Gastrocnemius medialis (tissue), 4 donors: ENCODE results near the gene DDX28. TPM values are rescaled to one million over a fixed set of nuclear protein-coding genes. Genes with fewer than 3 reads are reported as not detected.

Experiments
- ATAC-seq, 2 donors: fragments of 150-250 bp; one replicate each; pipeline ENCODE4 v1.9.1; 2016
- DNase-seq, 2 donors: peaks; one replicate each; pipeline ENCODE4 v3.0.0-alpha.2; 2019
- H3K27ac ChIP-seq, 4 donors: fragments of 200-600 bp; sonication (generic); 1 replicate in 1 of 4; 2 replicates in 3 of 4; pipeline ENCODE4 v1.5.1; 2016 to 2018; ENCODE audit warnings: mild to moderate bottlenecking in 2 of 4, moderate library complexity in 1 of 4
- H3K27me3 ChIP-seq, 3 donors: fragments of 200-600 bp; sonication (generic) in 2 of 3; 1 replicate in 1 of 3; 2 replicates in 2 of 3; pipeline versions ENCODE4 v1.5.1 to v1.6.0; 2016 to 2019; ENCODE audit warnings: mild to moderate bottlenecking in 1 of 3, moderate library complexity in 1 of 3
- H3K36me3 ChIP-seq, 2 donors: fragments of 200-600 bp; sonication (generic) in 1 of 2; one replicate each; pipeline ENCODE4 v1.5.1; 2017 to 2018
- H3K4me1 ChIP-seq, 2 donors: fragments of 200-600 bp; sonication (generic) in 1 of 2; one replicate each; pipeline ENCODE4 v1.5.1; 2016 to 2017; ENCODE audit warnings: mild to moderate bottlenecking in 2 of 2
- H3K4me3 ChIP-seq, 4 donors: fragments of 200-600 bp; sonication (generic) in 3 of 4; 1 replicate in 1 of 4; 2 replicates in 3 of 4; pipeline ENCODE4 v1.5.1; 2016 to 2019; ENCODE audit warnings: mild to moderate bottlenecking in 2 of 4
- H3K9me3 ChIP-seq, 3 donors: fragments of 200-600 bp; sonication (generic) in 2 of 3; 1 replicate in 1 of 3; 2 replicates in 2 of 3; pipeline ENCODE4 v1.5.1; 2016 to 2019
- CTCF ChIP-seq, 5 experiments: fragments of 450-650 bp in 3 of 5; fragments of 200-600 bp in 2 of 5; sonication (generic) in 2 of 5; IDR thresholded peaks in 4 of 5; conservative IDR thresholded peaks in 1 of 5; 1 replicate in 4 of 5; 2 replicates in 1 of 5; pipeline ENCODE4 v1.5.1; 2016 to 2019; ENCODE audit warnings: antibody characterized with exemption in 5 of 5, mild to moderate bottlenecking in 3 of 5, moderate library complexity in 3 of 5
- POLR2A ChIP-seq, 2 donors: fragments of 450-650 bp; IDR thresholded peaks; one replicate each; pipeline ENCODE4 v1.6.1; 2017; ENCODE audit warnings: antibody characterized with exemption in 2 of 2, mild to moderate bottlenecking in 2 of 2, moderate library complexity in 2 of 2
- in situ Hi-C, 4 donors: fragments of 200-750 bp; cut with MboI; loops; one replicate each; pipeline versions ENCODE4 v1.15.0 to v1.8.0; 2017; ENCODE audit warnings: low sequenced_read_pairs in 4 of 4
- intact Hi-C: fragments of 100-400 bp; cut with DNase I; formaldehyde crosslinking; loops from one replicate; pipeline ENCODE4 v1.15.1; 2023; ENCODE audit warnings: low total_unique reads
- total RNA-seq, 4 donors: library from RNA; depleted of rRNA; stranded (reverse); fragments of >200 nt; gene quantifications; one replicate each; pipeline versions ENCODE4 v1.1.0 to v1.2.3, GENCODE V29; 2016

The DDX28 gene
- total RNA-seq, 4 donors from 2014 or later: 6.2 to 16.1 (median 10.4) TPM

GRCh38 chr16:67989322-67990017 lies 33.6 kb downstream of the DDX28 start:
- no peaks in the 10 kb centered on the region for H3K36me3 ChIP-seq
- H3K4me1 ChIP-seq: peaks cover 56 to 72% of the 10 kb centered on the region in 2 donors
- DNase-seq (peak; percentile 59 to 77), ATAC-seq (peak; percentile 63 to 75)
- no peak for TF ChIP-seq POLR2A (IDR thresholded peaks at IDR 0.05)
- no peak for TF ChIP-seq CTCF (IDR thresholded peaks at IDR 0.05 in 4 of 5, conservative IDR thresholded peaks at IDR 0.05 in 1 of 5)
- H3K4me3 ChIP-seq: no peak overlapping the region
- intact Hi-C loops: loop anchor here (2.0 kb wide), 1 partner anchor 55 kb away; no protein-coding TSS in a partner anchor
- H3K9me3 ChIP-seq: no peaks in the 10 kb centered on the region
- peak overlapping the region; percentile 83 to 93 (median 92) for H3K27ac ChIP-seq
- in situ Hi-C loops: loop anchor here in 2 of 4 donors (5.0 to 10.0 kb wide), 2 partner anchors 55 to 58 kb away; no protein-coding TSS in a partner anchor
- no peaks in the 10 kb centered on the region for H3K27me3 ChIP-seq

- H3K27ac ChIP-seq: peak overlapping the region; percentile 83 to 93 (median 92)
- no peak overlapping the region for H3K4me3 ChIP-seq
- H3K27me3 ChIP-seq: no peaks in the 10 kb centered on the region
- no peak for DNase-seq
- no peaks in the 10 kb centered on the region for H3K9me3 ChIP-seq
- H3K36me3 ChIP-seq: no peaks in the 10 kb centered on the region
- TF ChIP-seq CTCF (IDR thresholded peaks at IDR 0.05 in 4 of 5, conservative IDR thresholded peaks at IDR 0.05 in 1 of 5) (no peak), POLR2A (IDR thresholded peaks at IDR 0.05) (no peak)
- intact Hi-C loops: loop anchor here (2.0 kb wide), 1 partner anchor 54 kb away; no protein-coding TSS in a partner anchor
- H3K4me1 ChIP-seq: peaks cover 64 to 75% of the 10 kb centered on the region in 2 donors
- ATAC-seq: no peak
- in situ Hi-C loops: no loop called here
Observed at GRCh38 chr16:67988675-67989074, 34.4 kb downstream of the DDX28 start.

GRCh38 chr16:67987460-67988160 lies 35.4 kb downstream of the DDX28 start:
- peak; percentile 53 to 62 for TF ChIP-seq POLR2A (IDR thresholded peaks at IDR 0.05)
- no peak for TF ChIP-seq CTCF (IDR thresholded peaks at IDR 0.05 in 4 of 5, conservative IDR thresholded peaks at IDR 0.05 in 1 of 5)
- H3K4me3 ChIP-seq: peak overlapping the region; percentile 10 to 49 (median 42)
- H3K36me3 ChIP-seq: no peaks in the 10 kb centered on the region
- DNase-seq: peak; percentile 65 to 83
- intact Hi-C loops (loop anchor here (1.0 to 2.0 kb wide), 3 partner anchors 21 to 94 kb away; partner anchors contain the start of gene PSKH1), in situ Hi-C loops (no loop called here)
- no peaks in the 10 kb centered on the region for H3K27me3 ChIP-seq
- peaks cover 64 to 65% of the 10 kb centered on the region in 2 donors for H3K4me1 ChIP-seq
- peak; percentile 78 to 80 for ATAC-seq
- peak overlapping the region; percentile 83 to 93 (median 92) for H3K27ac ChIP-seq
- H3K9me3 ChIP-seq: no peaks in the 10 kb centered on the region

GRCh38 chr16:67986949-67987348 lies 36.1 kb downstream of the DDX28 start:
- in situ Hi-C loops (no loop called here), intact Hi-C loops (loop anchor here (1.0 to 2.0 kb wide), 2 partner anchors 20 to 94 kb away; partner anchors contain the start of gene PSKH1)
- Histone ChIP-seq H3K27ac (peak overlapping the region; percentile 83 to 93 (median 92)), H3K4me3 (no peak overlapping the region), H3K4me1 (peaks cover 64 to 65% of the 10 kb centered on the region in 2 donors), H3K36me3 (no peaks in the 10 kb centered on the region), H3K27me3 (no peaks in the 10 kb centered on the region), H3K9me3 (no peaks in the 10 kb centered on the region)
- peak in 1 of 2 donors; percentile 3 for ATAC-seq
- TF ChIP-seq CTCF (IDR thresholded peaks at IDR 0.05 in 4 of 5, conservative IDR thresholded peaks at IDR 0.05 in 1 of 5): no peak
- TF ChIP-seq POLR2A (IDR thresholded peaks at IDR 0.05): no peak
- DNase-seq: no peak
